Smooth muscle cell (in vitro differentiated cells): Measurements from ENCODE around the gene ADCYAP1R1. TPM values are rescaled to one million over a fixed set of nuclear protein-coding genes. Genes with fewer than 3 reads are reported as not detected.

Experiments used
- DNase-seq: peaks from one replicate; lab custom pipeline; 2025; ENCODE audit not compliant: unreplicated experiment; lab: John Stamatoyannopoulos, UW
- H2AFZ ChIP-seq: fragments of 200-600 bp; sonication (generic); 2 replicates; pipeline ENCODE4 v1.6.0; 2016; ENCODE audit warnings: antibody characterized with exemption, low read depth, mild to moderate bottlenecking
- H3F3A ChIP-seq: fragments of 200-600 bp; sonication (generic); 2 replicates; pipeline ENCODE4 v1.6.0; 2017; ENCODE audit warnings: antibody characterized with exemption, low read depth
- H3K27ac ChIP-seq: fragments of 200-600 bp; sonication (generic); 2 replicates; pipeline ENCODE4 v1.5.1; 2016; ENCODE audit warnings: low read depth, mild to moderate bottlenecking
- H3K27me3 ChIP-seq: fragments of 200-600 bp; sonication (generic); 2 replicates; pipeline ENCODE4 v1.6.1; 2016; ENCODE audit warnings: low read depth, mild to moderate bottlenecking
- H3K36me3 ChIP-seq: fragments of 200-600 bp; sonication (generic); 2 replicates; pipeline ENCODE4 v1.5.1; 2016; ENCODE audit warnings: low read depth
- H3K4me1 ChIP-seq: fragments of 200-600 bp; sonication (generic); 2 replicates; pipeline ENCODE4 v1.5.1; 2016; ENCODE audit warnings: low read depth
- H3K4me2 ChIP-seq: fragments of 200-600 bp; sonication (generic); 2 replicates; pipeline ENCODE4 v1.6.0; 2016; ENCODE audit warnings: mild to moderate bottlenecking
- H3K4me3 ChIP-seq: fragments of 200-600 bp; sonication (generic); 2 replicates; pipeline ENCODE4 v1.5.1; 2016; ENCODE audit warnings: mild to moderate bottlenecking
- H3K79me2 ChIP-seq: fragments of 200-600 bp; sonication (generic); 2 replicates; pipeline ENCODE4 v1.6.0; 2016; ENCODE audit warnings: low read depth, mild to moderate bottlenecking
- H3K9ac ChIP-seq: fragments of 200-600 bp; sonication (generic); 2 replicates; pipeline ENCODE4 v1.6.0; 2016; ENCODE audit warnings: low read depth
- H3K9me3 ChIP-seq: fragments of 200-600 bp; sonication (generic); replicated peaks from 2 replicates; pipeline ENCODE4 v1.5.1; 2016; ENCODE audit warnings: low read depth
- H4K20me1 ChIP-seq: fragments of 200-600 bp; sonication (generic); 2 replicates; pipeline ENCODE4 v1.6.0; 2016; ENCODE audit warnings: low read depth
- CTCF ChIP-seq: fragments of 200-600 bp; sonication (generic); IDR thresholded peaks from 2 replicates; pipeline ENCODE4 v1.5.1; 2017; ENCODE audit warnings: borderline replicate concordance, mild to moderate bottlenecking, antibody characterized with exemption; ENCODE audit not compliant: insufficient read depth, poor library complexity, severe bottlenecking
- WGBS: methylation state at CpG from one replicate; pipeline ENCODE4 v1.1.7; 2016; ENCODE audit warnings: low lambda C conversion rate; 5-methylcytosine and 5-hydroxymethylcytosine counted together
- polyA plus RNA-seq: library from polyadenylated mRNA; unstranded; fragments of >200 nt; fragmentation: Nextera tagmentation; extraction: Ambion mirVana; gene quantifications from 2 replicates; pipeline ENCODE4 v1.2.1, GENCODE V29; 2016
- total RNA-seq: library from RNA; depleted of rRNA; stranded (reverse); fragments of >200 nt; gene quantifications from 2 replicates; pipeline ENCODE4 v1.2.3, GENCODE V29; 2014

ADCYAP1R1 gene
- total and polyA plus RNA-seq, 2 experiments from 2014 or later: not detected

- Histone ChIP-seq H3K27ac (no peak overlapping the region), H3K9me3 (no peaks in the 10 kb centered on the region), H3K36me3 (no peaks in the 10 kb centered on the region), H4K20me1 (no peaks in the 10 kb centered on the region), H3K4me3 (no peak overlapping the region), H3K9ac (no peak overlapping the region), H3F3A (no peaks in the 10 kb centered on the region), H3K4me1 (no peaks in the 10 kb centered on the region), H2AFZ (no peak overlapping the region), H3K27me3 (peaks cover 16% of the 10 kb centered on the region), H3K4me2 (no peak overlapping the region), H3K79me2 (no peaks in the 10 kb centered on the region)
- WGBS: 56% methylated on average over 5 of the region's 5 CpGs
- no peak for DNase-seq
- no peak for TF ChIP-seq CTCF
These were observed 31.2 kb downstream of the ADCYAP1R1 start for GRCh38 chr7:31083210-31083786.

- Histone ChIP-seq H3K4me3 (no peak overlapping the region), H3K4me2 (no peak overlapping the region), H3K27me3 (peaks cover 16% of the 10 kb centered on the region), H3K9ac (no peak overlapping the region), H3F3A (no peaks in the 10 kb centered on the region), H2AFZ (no peak overlapping the region), H3K79me2 (no peaks in the 10 kb centered on the region), H3K9me3 (no peaks in the 10 kb centered on the region), H3K27ac (no peak overlapping the region), H3K36me3 (no peaks in the 10 kb centered on the region), H4K20me1 (no peaks in the 10 kb centered on the region), H3K4me1 (no peaks in the 10 kb centered on the region)
- no peak for DNase-seq
- no peak for TF ChIP-seq CTCF
- 100% methylated on average over 1 of the region's 1 CpG for whole genome bisulfite sequencing
These were observed 32.1 kb downstream of the ADCYAP1R1 start for GRCh38 chr7:31084226-31084625.

GRCh38 chr7:31087351-31087750, 35.2 kb downstream of the ADCYAP1R1 start:
- Histone ChIP-seq H3K9ac (no peak overlapping the region), H3K4me1 (peaks cover 5% of the 10 kb centered on the region), H3K27ac (no peak overlapping the region), H4K20me1 (no peaks in the 10 kb centered on the region), H2AFZ (no peak overlapping the region), H3F3A (no peaks in the 10 kb centered on the region), H3K36me3 (no peaks in the 10 kb centered on the region), H3K27me3 (peaks cover 5% of the 10 kb centered on the region), H3K9me3 (no peaks in the 10 kb centered on the region), H3K79me2 (no peaks in the 10 kb centered on the region), H3K4me3 (no peak overlapping the region), H3K4me2 (no peak overlapping the region)
- no peak for TF ChIP-seq CTCF
- 87% methylated on average over 6 of the region's 6 CpGs for WGBS
- no peak for DNase-seq

GRCh38 chr7:31091924-31092434, 39.9 kb downstream of the ADCYAP1R1 start:
- Histone ChIP-seq H3K9me3 (no peaks in the 10 kb centered on the region), H3K4me2 (no peak overlapping the region), H3K79me2 (no peaks in the 10 kb centered on the region), H3K4me1 (peaks cover 5% of the 10 kb centered on the region), H3K9ac (no peak overlapping the region), H4K20me1 (no peaks in the 10 kb centered on the region), H3K27me3 (peaks cover 20% of the 10 kb centered on the region), H3K4me3 (no peak overlapping the region), H3K27ac (no peak overlapping the region), H2AFZ (no peak overlapping the region), H3K36me3 (no peaks in the 10 kb centered on the region), H3F3A (no peaks in the 10 kb centered on the region)
- 70% methylated on average over 2 of the region's 2 CpGs for WGBS
- no peak for TF ChIP-seq CTCF
- DNase-seq: no peak
